Measurements from ENCODE around the gene PIK3R6. TPM values are rescaled to one million over a fixed set of nuclear protein-coding genes. Genes with fewer than 3 reads are reported as not detected.

PIK3R6 gene, protein sequence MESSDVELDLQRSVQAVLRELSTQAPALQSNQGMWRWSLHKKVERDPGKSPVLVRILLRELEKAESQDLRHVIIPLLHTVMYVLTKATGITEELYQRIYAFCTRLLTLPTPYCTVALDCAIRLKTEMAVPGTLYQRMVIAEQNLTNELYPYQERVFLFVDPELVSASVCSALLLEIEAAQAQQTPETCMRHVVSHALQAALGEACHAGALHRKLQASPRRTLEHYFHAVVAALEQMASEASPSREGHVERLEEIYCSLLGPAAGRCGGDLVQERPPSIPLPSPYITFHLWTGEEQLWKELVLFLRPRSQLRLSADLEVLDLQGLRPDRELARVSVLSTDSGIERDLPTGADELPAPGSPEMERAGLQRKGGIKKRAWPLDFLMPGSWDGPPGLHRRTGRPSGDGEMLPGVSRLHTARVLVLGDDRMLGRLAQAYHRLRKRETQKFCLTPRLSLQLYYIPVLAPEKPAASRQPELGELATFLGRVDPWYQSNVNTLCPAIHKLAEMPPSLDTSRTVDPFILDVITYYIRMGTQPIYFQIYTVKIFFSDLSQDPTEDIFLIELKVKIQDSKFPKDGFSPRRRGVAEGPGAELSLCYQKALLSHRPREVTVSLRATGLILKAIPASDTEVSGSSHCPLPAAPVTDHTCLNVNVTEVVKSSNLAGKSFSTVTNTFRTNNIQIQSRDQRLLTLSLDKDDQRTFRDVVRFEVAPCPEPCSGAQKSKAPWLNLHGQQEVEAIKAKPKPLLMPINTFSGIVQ
- not detected in 2 replicates for total RNA-seq

GRCh38 chr17:8867361-8867981 is at the start of gene PIK3R6:
TSS of gene PIK3R6 (minus strand) at chr17:8867674. CDS start at chr17:8849794, 17,880 bp downstream.

DNA sequence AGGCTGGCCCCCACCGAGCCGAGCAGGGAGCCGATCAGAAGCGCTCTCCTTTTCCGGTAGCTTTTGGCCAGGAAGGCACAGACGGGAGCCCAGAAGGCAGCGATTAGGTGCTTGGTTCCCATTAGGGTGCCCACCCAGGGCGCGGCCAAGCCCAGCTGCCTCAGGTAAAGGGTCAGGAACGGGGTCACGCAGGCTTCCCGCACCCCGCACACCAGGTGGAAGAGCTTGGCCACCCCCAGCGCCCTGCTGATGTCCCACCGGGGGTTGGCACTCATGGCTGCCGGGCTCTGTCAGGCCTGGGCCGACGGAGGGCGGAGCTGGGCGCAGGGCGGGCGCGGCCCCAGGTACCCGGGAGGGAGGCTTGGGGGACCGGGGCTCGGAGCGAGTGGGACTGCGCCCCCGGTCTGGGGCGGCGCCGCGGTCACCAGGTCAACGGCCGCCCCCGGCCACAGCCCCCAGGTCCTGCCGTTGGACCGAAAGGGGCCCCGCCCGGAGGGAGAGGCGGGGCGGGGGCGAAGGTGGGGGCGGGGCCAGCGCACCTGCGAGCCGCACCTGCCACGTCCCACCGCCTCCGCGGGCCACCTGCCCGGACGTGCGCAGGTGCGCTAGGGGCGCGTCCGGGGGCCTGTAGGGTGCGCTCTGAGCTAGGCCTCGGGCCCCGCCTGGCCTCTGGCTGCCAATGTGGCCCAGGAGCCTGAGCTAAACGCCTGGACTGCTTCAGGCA is 68.5 kb downstream of the PIK3R6 start, which contains the start of gene MFSD6L:
Gene MFSD6L (minus strand): TSS at position 520 of the 724 bp plus-strand sequence. CDS start 245 bp downstream, at position 275.

GRCh38 chr17:8758137-8758596 is 109.3 kb downstream of the PIK3R6 start, which contains the start of gene SPDYE4:
TSS of gene SPDYE4 (minus strand) at chr17:8758546. CDS start at chr17:8758382, 164 bp downstream.

Other genes with a start within 250 kb of the PIK3R6 start
- 119 and 120 TPM in 2 replicates for gene MYH10, start 236.9 kb downstream of the PIK3R6 start, total RNA-seq
- not detected in 2 replicates for gene CCDC42, start 122.8 kb downstream of the PIK3R6 start, total RNA-seq
- not detected in 2 replicates for gene SPDYE4, start 109.1 kb downstream of the PIK3R6 start, total RNA-seq
- gene MFSD6L, start 68.3 kb downstream of the PIK3R6 start, total RNA-seq = not detected in 2 replicates
- not detected in 2 replicates for gene PIK3R5, start 98.0 kb upstream of the PIK3R6 start, total RNA-seq
- 0.16 and 1.0 TPM in 2 replicates for gene NTN1, start 153.8 kb upstream of the PIK3R6 start, total RNA-seq